GM12872 (cell line): ENCODE results near the gene LAMA2.

Experiments
- CTCF ChIP-seq: IDR thresholded peaks from 3 replicates; pipeline ENCODE4 v1.5.1; 2011; ENCODE audit warnings: low read depth, mild to moderate bottlenecking, low read length, moderate library complexity; ENCODE audit not compliant: insufficient read depth

The LAMA2 gene

GRCh38 chr6:129104560-129104959 is 221.6 kb downstream of the LAMA2 start:
- no peak for TF ChIP-seq CTCF

- no peak for TF ChIP-seq CTCF
Measured at GRCh38 chr6:129105035-129105434, 222.1 kb downstream of the LAMA2 start.

GRCh38 chr6:129105793-129106192 is 222.9 kb downstream of the LAMA2 start:
- no peak for TF ChIP-seq CTCF

- TF ChIP-seq CTCF = no peak
Measured at GRCh38 chr6:129108337-129108736, 225.4 kb downstream of the LAMA2 start.

- TF ChIP-seq CTCF = no peak
Measured at GRCh38 chr6:129110690-129111343, 227.9 kb downstream of the LAMA2 start.

GRCh38 chr6:129111346-129111745 is 228.4 kb downstream of the LAMA2 start:
- no peak for TF ChIP-seq CTCF

- no peak for TF ChIP-seq CTCF
Measured at GRCh38 chr6:129111853-129112252, 228.9 kb downstream of the LAMA2 start.
